Choroid plexus epithelial cell (primary cell): Measurements from ENCODE around the gene PLEKHN1.

Experiments
- DNase-seq: peaks from one replicate; pipeline ENCODE4 v3.0.0-alpha.2; 2010; ENCODE audit warnings: low read depth
- H3K4me3 ChIP-seq: 2 replicates; pipeline ENCODE4 v1.5.1; 2011; ENCODE audit warnings: low read depth, mild to moderate bottlenecking, control low read depth, low read length, moderate library complexity
- CTCF ChIP-seq: conservative IDR thresholded peaks from 2 replicates; pipeline ENCODE4 v1.5.1; 2011; ENCODE audit warnings: low read depth, mild to moderate bottlenecking, control low read depth, inconsistent platforms, low read length, moderate library complexity

PLEKHN1 gene

GRCh38 chr1:959731-960362, 6.4 kb upstream of the PLEKHN1 start:
- DNase-seq, result no peak
- no peak for TF ChIP-seq CTCF
- H3K4me3 ChIP-seq, result peak overlapping the region; percentile 66

GRCh38 chr1:960363-961131, 5.7 kb upstream of the PLEKHN1 start, which contains the start of gene KLHL17:
Gene KLHL17 (plus strand): TSS chr1:960584. CDS start chr1:960694, 110 bp downstream.
- DNase-seq, result peak; percentile 72
- H3K4me3 ChIP-seq, result peak within 1 kb of the TSS; percentile 66
- TF ChIP-seq CTCF, result no peak

GRCh38 chr1:961132-961669, 5.1 kb upstream of the PLEKHN1 start:
- TF ChIP-seq CTCF, result no peak
- DNase-seq, result no peak
- H3K4me3 ChIP-seq, result peak overlapping the region; percentile 66

- TF ChIP-seq CTCF, result no peak
- H3K4me3 ChIP-seq, result no peak overlapping the region
- no peak for DNase-seq
Observed at GRCh38 chr1:962381-963300, 3.6 kb upstream of the PLEKHN1 start.

GRCh38 chr1:963301-963651, 3.0 kb upstream of the PLEKHN1 start:
- DNase-seq, result no peak
- TF ChIP-seq CTCF, result no peak
- H3K4me3 ChIP-seq, result no peak overlapping the region

GRCh38 chr1:963746-964525, 2.3 kb upstream of the PLEKHN1 start:
- no peak overlapping the region for H3K4me3 ChIP-seq
- no peak for DNase-seq

More at GRCh38 chr1:963746-964525, 2.3 kb upstream of the PLEKHN1 start:
- TF ChIP-seq CTCF, result no peak
